Measurements from ENCODE around the gene ZNF492. TPM values are rescaled to one million over a fixed set of nuclear protein-coding genes. Genes with fewer than 3 reads are reported as not detected.

The ZNF492 gene
- polyA plus RNA-seq, 1 of the 3 experiments (the other 2 are of a cell fraction) = 0.28 TPM

DNA sequence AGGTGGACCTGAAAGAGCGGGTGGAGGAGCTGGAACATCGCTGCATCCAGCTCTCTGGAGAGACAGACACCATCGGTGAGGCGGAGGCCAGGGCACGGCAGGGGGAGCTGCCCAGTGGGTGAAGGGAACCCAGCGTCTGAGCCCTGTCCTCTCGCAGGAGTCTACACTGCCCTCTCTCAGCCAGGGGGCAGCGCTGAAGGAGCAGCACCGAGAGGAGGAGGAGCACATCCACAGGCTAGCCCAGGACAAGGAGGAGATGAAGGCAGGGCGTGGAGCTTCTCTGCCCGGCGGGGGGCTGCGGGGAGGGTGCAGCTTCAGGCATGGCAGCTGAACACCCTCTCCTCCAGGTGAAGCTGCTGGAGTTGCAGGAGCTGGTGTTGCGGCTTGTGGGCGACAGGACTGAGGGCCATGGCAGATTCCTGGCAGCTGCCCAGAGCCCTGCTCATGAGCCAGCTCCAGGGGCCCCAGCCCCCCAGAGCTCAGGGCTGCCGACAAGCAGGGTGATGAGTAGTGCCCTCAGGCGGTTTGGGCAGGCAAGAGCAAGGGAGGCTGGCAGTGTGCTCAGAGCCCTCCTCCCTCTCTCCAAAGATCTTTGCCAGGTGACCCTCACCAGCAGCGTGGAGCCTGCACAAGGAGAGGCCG is 31.4 kb upstream of the ZNF492 start:
- H3K36me3 ChIP-seq (replicated peaks in 1 of 2; ENCODE audit: control insufficient read depth in 1 of 2, insufficient read depth in 2 of 2, low read length in 1 of 2) = no peaks in the 10 kb centered on the region
- TF ChIP-seq MXI1 (IDR thresholded peaks at IDR 0.05; ENCODE audit: low read depth, low read length) (no peak), NFIC (IDR thresholded peaks at IDR 0.05; ENCODE audit: borderline replicate concordance) (no peak), MEF2A (IDR thresholded peaks at IDR 0.05; ENCODE audit: borderline replicate concordance, low read depth) (no peak), EZH2phosphoT487 (IDR thresholded peaks at IDR 0.05; ENCODE audit: borderline replicate concordance, low read depth) (no peak), GATA2 (CRISPR knock-in tag; IDR thresholded peaks at IDR 0.05) (no peak), PBX3 (IDR thresholded peaks at IDR 0.05) (no peak), SIN3A (IDR thresholded peaks at IDR 0.05; ENCODE audit: borderline replicate concordance, low read depth, low read length) (no peak)
- TF ChIP-seq, protein P1, sequence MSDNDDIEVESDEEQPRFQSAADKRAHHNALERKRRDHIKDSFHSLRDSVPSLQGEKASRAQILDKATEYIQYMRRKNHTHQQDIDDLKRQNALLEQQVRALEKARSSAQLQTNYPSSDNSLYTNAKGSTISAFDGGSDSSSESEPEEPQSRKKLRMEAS (IDR thresholded peaks at IDR 0.05; ENCODE audit: low read depth) = no peak
- no peaks in the 10 kb centered on the region for H3K79me2 ChIP-seq (ENCODE audit: insufficient read depth)
- ChIA-PET CTCF (interaction anchor here (0.5 kb wide), 1 partner anchor 294 kb away, joined by 3 read pairs; no protein-coding TSS in a partner anchor), POLR2A (no interaction called here)
- no peak overlapping the region for H3K4me2 ChIP-seq
- DNase-seq = no peak
- no peaks in the 10 kb centered on the region for H4K20me1 ChIP-seq (ENCODE audit: insufficient read depth)
- no peak overlapping the region for H3K4me3 ChIP-seq (ENCODE audit: low read depth in 2 of 2, low read length in 1 of 2)
- H3K9me3 ChIP-seq = no peaks in the 10 kb centered on the region
- no peak overlapping the region for H3K9ac ChIP-seq
- H2AFZ ChIP-seq (ENCODE audit: low read depth) = no peak overlapping the region
- H3K27ac ChIP-seq (ENCODE audit: low read depth in 2 of 2, low read length in 1 of 2) = no peak overlapping the region
- no peaks in the 10 kb centered on the region for H3F3A ChIP-seq (replicated peaks; ENCODE audit: insufficient read depth)
- H3K4me1 ChIP-seq (ENCODE audit: control insufficient read depth in 1 of 2, insufficient read depth in 2 of 2, low read depth in 1 of 2, low read length in 1 of 2) = no peaks in the 10 kb centered on the region
- no peaks in the 10 kb centered on the region for H3K27me3 ChIP-seq (ENCODE audit: insufficient read depth)
- 5% methylated on average over 11 of the region's 19 CpGs for WGBS (ENCODE audit: low lambda C conversion rate)
- H3K9me2 ChIP-seq = no peaks in the 10 kb centered on the region

- 12% methylated on average over 9 of the region's 14 CpGs for WGBS (ENCODE audit: low lambda C conversion rate)
- TF ChIP-seq YY1 (IDR thresholded peaks at IDR 0.05; ENCODE audit: low read depth) = no peak
- no peak for TF ChIP-seq IRF3 (IDR thresholded peaks at IDR 0.05; ENCODE audit: low read depth, low read length)
- TF ChIP-seq TCF12 (IDR thresholded peaks at IDR 0.05) = no peak
- TF ChIP-seq FOXJ3 (CRISPR knock-in tag; IDR thresholded peaks at IDR 0.05) = no peak
- TF ChIP-seq RFX5 (IDR thresholded peaks at IDR 0.05; ENCODE audit: low read length) = no peak
- TF ChIP-seq RXRA (IDR thresholded peaks at IDR 0.05; ENCODE audit: borderline replicate concordance, low read depth) = no peak
- no peak for TF ChIP-seq JUND (IDR thresholded peaks at IDR 0.05)
- TF ChIP-seq SMC3 (IDR thresholded peaks at IDR 0.05; ENCODE audit: low read depth, low read length) = no peak
- H3K36me3 ChIP-seq (replicated peaks in 1 of 2; ENCODE audit: control insufficient read depth in 1 of 2, insufficient read depth in 2 of 2, low read length in 1 of 2) = no peaks in the 10 kb centered on the region
- H3K9me2 ChIP-seq = no peaks in the 10 kb centered on the region
- H3K27ac ChIP-seq (ENCODE audit: low read depth in 2 of 2, low read length in 1 of 2) = no peak overlapping the region
- H3K9ac ChIP-seq = no peak overlapping the region
- H3K79me2 ChIP-seq (ENCODE audit: insufficient read depth) = no peaks in the 10 kb centered on the region
- CTCF ChIA-PET = interaction anchor here (0.6 kb wide), 1 partner anchor 36 kb away, joined by 3 read pairs; no protein-coding TSS in a partner anchor
- no peaks in the 10 kb centered on the region for H3K4me1 ChIP-seq (ENCODE audit: control insufficient read depth in 1 of 2, insufficient read depth in 2 of 2, low read depth in 1 of 2, low read length in 1 of 2)
- H3K4me2 ChIP-seq = no peak overlapping the region
- no peaks in the 10 kb centered on the region for H3K27me3 ChIP-seq (ENCODE audit: insufficient read depth)
- no peaks in the 10 kb centered on the region for H3K9me3 ChIP-seq
- no peak overlapping the region for H3K4me3 ChIP-seq (ENCODE audit: low read depth in 2 of 2, low read length in 1 of 2)
- no peaks in the 10 kb centered on the region for H3F3A ChIP-seq (replicated peaks; ENCODE audit: insufficient read depth)
- POLR2A ChIA-PET = no interaction called here
- H2AFZ ChIP-seq (ENCODE audit: low read depth) = no peak overlapping the region
- DNase-seq = no peak
- no peaks in the 10 kb centered on the region for H4K20me1 ChIP-seq (ENCODE audit: insufficient read depth)
These were observed 30.3 kb upstream of the ZNF492 start for GRCh38 chr19:22603518-22604440.
